GM12878 (cell line): ENCODE measurements around the gene H1-8. TPM values are rescaled to one million over a fixed set of nuclear protein-coding genes. Genes with fewer than 3 reads are reported as not detected.

Source experiments
- ATAC-seq: fragments of 200-7000 bp; cut with Tn5 transposase; 3 replicates; pipeline ENCODE4 v1.9.1; 2020; ENCODE audit warnings: mild to moderate bottlenecking, moderate library complexity
- BruUV-seq: library from RNA; stranded (reverse); fragments of 400-500 nt; replicated peaks from 2 replicates; lab custom pipeline; 2021; lab: Mats Ljungman, UMichigan
- CTCF ChIA-PET: fragments of 300-600 bp; sonication (Branson Sonifier 250); formaldehyde crosslinking; extraction: SDS; loops from one replicate; lab custom pipeline; 2021; ENCODE audit warnings: inconsistent platforms; lab: Yijun Ruan, JAX
- POLR2A ChIA-PET: fragments of 350-600 bp; formaldehyde crosslinking; extraction: SDS; loops from one replicate; lab custom pipeline; 2021; ENCODE audit warnings: inconsistent platforms; lab: Charles Lee
- RAD21 ChIA-PET: fragments of 300-600 bp; sonication (Branson Sonifier 250); formaldehyde crosslinking; loops from one replicate; lab custom pipeline; 2023; ENCODE audit warnings: antibody characterized with exemption; ENCODE audit not compliant: unreplicated experiment; lab: Charles Lee
- SMC1A ChIA-PET: fragments of 300-600 bp; sonication (Branson Sonifier 250); formaldehyde crosslinking; loops from one replicate; lab custom pipeline; 2023; ENCODE audit not compliant: unreplicated experiment, uncharacterized antibody; lab: Charles Lee
- DNase-seq: peaks from one replicate; pipeline ENCODE4 v3.0.0-alpha.2; 2011; ENCODE audit warnings: low read depth, low spot score
- FAIRE-seq: peaks from 3 replicates; lab custom pipeline; 2011; peaks lifted over from hg19 to GRCh38; lab: Jason Lieb, UNC
- H2AFZ ChIP-seq: 2 replicates; pipeline ENCODE4 v1.6.0; 2011; ENCODE audit warnings: low read depth, low read length, control low read depth; ENCODE audit not compliant: control insufficient read depth
- H3K27ac ChIP-seq: 2 replicates; pipeline ENCODE4 v1.5.1; 2011; ENCODE audit warnings: control low read depth; ENCODE audit not compliant: control insufficient read depth, insufficient read depth
- H3K27me3 ChIP-seq, 2 experiments: replicated peaks in 1 of 2; 2 replicates each; pipeline versions ENCODE4 v1.6.0 to v1.6.1; 2011; ENCODE audit warnings: low read length in 1 of 2; ENCODE audit not compliant: control insufficient read depth in 2 of 2, insufficient read depth in 2 of 2
- H3K36me3 ChIP-seq, 2 experiments: 2 replicates each; pipeline ENCODE4 v1.5.1; 2011; ENCODE audit warnings: low read length in 1 of 2; ENCODE audit not compliant: control insufficient read depth in 2 of 2, insufficient read depth in 2 of 2
- H3K4me1 ChIP-seq: 2 replicates; pipeline ENCODE4 v1.6.1; 2011; ENCODE audit warnings: mild to moderate bottlenecking, low read length, moderate library complexity, mixed read lengths; ENCODE audit not compliant: control insufficient read depth, insufficient read depth
- H3K4me2 ChIP-seq: 2 replicates; pipeline ENCODE4 v1.6.0; 2011; ENCODE audit warnings: control low read depth; ENCODE audit not compliant: control insufficient read depth, insufficient read depth
- H3K4me3 ChIP-seq: fragments of 200-600 bp; sonication (generic); 2 replicates; pipeline ENCODE4 v1.5.1; 2016
- H3K79me2 ChIP-seq: 2 replicates; pipeline ENCODE4 v1.6.0; 2011; ENCODE audit warnings: low read length; ENCODE audit not compliant: control insufficient read depth, insufficient read depth
- H3K9ac ChIP-seq: 2 replicates; pipeline ENCODE4 v1.8.0; 2011; ENCODE audit warnings: low read length, control low read depth, mixed read lengths; ENCODE audit not compliant: control insufficient read depth, insufficient read depth
- H3K9me3 ChIP-seq: replicated peaks from 3 replicates; pipeline ENCODE4 v1.5.1; 2011; ENCODE audit warnings: mild to moderate bottlenecking, low read length; ENCODE audit not compliant: control insufficient read depth, insufficient read depth
- H4K20me1 ChIP-seq: 2 replicates; pipeline ENCODE4 v1.6.0; 2011; ENCODE audit not compliant: control insufficient read depth, insufficient read depth
- EED ChIP-seq: sonication (generic); IDR thresholded peaks from 2 replicates; pipeline ENCODE4 v1.6.1; 2016; ENCODE audit warnings: antibody characterized with exemption, low read depth
- MEF2B ChIP-seq: fragments of 450-650 bp; IDR thresholded peaks from 2 replicates; pipeline ENCODE4 v1.6.1; 2018; ENCODE audit warnings: mild to moderate bottlenecking, moderate library complexity; ENCODE audit not compliant: partially characterized antibody, poor library complexity, severe bottlenecking
- MYB ChIP-seq: fragments of 150-350 bp; IDR thresholded peaks from 2 replicates; pipeline ENCODE4 v1.6.1; 2014; ENCODE audit warnings: mild to moderate bottlenecking, low read depth, low read length, borderline replicate concordance
- NFYB ChIP-seq: IDR thresholded peaks from 2 replicates; pipeline ENCODE4 v1.6.1; 2011; ENCODE audit warnings: low read depth, mild to moderate bottlenecking, low read length, improper control_type of control experiment, moderate library complexity; ENCODE audit not compliant: insufficient read depth
- NR2C1 ChIP-seq: fragments of 450-650 bp; IDR thresholded peaks from 2 replicates; pipeline ENCODE4 v1.6.1; 2017; ENCODE audit warnings: antibody characterized with exemption, mild to moderate bottlenecking, moderate library complexity
- PML ChIP-seq: IDR thresholded peaks from 2 replicates; pipeline ENCODE4 v1.6.1; 2012; ENCODE audit warnings: low read length, inconsistent platforms
- POLR2A ChIP-seq: IDR thresholded peaks from 2 replicates; pipeline ENCODE4 v1.6.1; 2011; ENCODE audit warnings: low read depth, mild to moderate bottlenecking, low read length
- ZNF207 ChIP-seq: fragments of 450-650 bp; IDR thresholded peaks from 2 replicates; pipeline ENCODE4 v1.6.1; 2014; ENCODE audit warnings: antibody characterized with exemption, mild to moderate bottlenecking, borderline replicate concordance
- ZNF622 ChIP-seq: fragments of 450-650 bp; IDR thresholded peaks from 2 replicates; pipeline ENCODE4 v1.6.1; 2017; ENCODE audit warnings: mild to moderate bottlenecking, inconsistent platforms
- ZNF687 ChIP-seq: fragments of 450-650 bp; IDR thresholded peaks from 2 replicates; pipeline ENCODE4 v1.6.1; 2017; ENCODE audit warnings: mild to moderate bottlenecking, moderate library complexity
- ZZZ3 ChIP-seq: IDR thresholded peaks from 2 replicates; pipeline ENCODE4 v1.6.1; 2011; ENCODE audit warnings: low read depth; ENCODE audit not compliant: control insufficient read depth, insufficient read length
- WGBS: methylation state at CpG from one replicate; pipeline ENCODE4 v1.1.6; 2016; ENCODE audit warnings: low lambda C conversion rate; ENCODE audit not compliant: insufficient replicate concordance, insufficient coverage; ENCODE audit errors: missing lambda C conversion rate; 5-methylcytosine and 5-hydroxymethylcytosine counted together
- in situ Hi-C: fragments of 300-500 bp; cut with MboI; formaldehyde crosslinking; loops from 9 replicates; pipeline ENCODE4 v1.14.3; 2018; ENCODE audit warnings: mixed read lengths
- intact Hi-C: fragments of 100-400 bp; cut with micrococcal nuclease; formaldehyde crosslinking; loops from one replicate; pipeline ENCODE4 v1.14.2; 2022; ENCODE audit not compliant: unreplicated experiment
- polyA plus RNA-seq, 11 experiments: library from polyadenylated mRNA; depleted of rRNA in 4 of 11; unstranded in 6 of 11; stranded (reverse) in 5 of 11; fragments of >200 nt; fragmentation: Nextera tagmentation in 4 of 11; fragmentation: Illumina TruSeq in 1 of 11; extraction: Ambion mirVana in 4 of 11; extraction: Trizol in 1 of 11; gene quantifications; 1 replicate in 1 of 11; 2 replicates in 10 of 11; pipeline versions ENCODE4 v1.2.1 to v1.2.3, GENCODE V29; 2011 to 2016; ENCODE audit warnings: inconsistent platforms in 2 of 11, missing spikeins in 2 of 11, low read depth in 1 of 11
- total RNA-seq, 4 experiments: library from RNA; depleted of rRNA in 3 of 4; stranded (reverse); fragments of >200 nt in 3 of 4; fragmentation: Illumina TruSeq in 1 of 4; extraction: Trizol in 1 of 4; gene quantifications; 2 replicates each; pipeline versions ENCODE4 v1.2.1 to v1.2.3, GENCODE V29; 2013 to 2021

H1-8 gene
- total and polyA plus RNA-seq, 10 of the 15 experiments (the other 5 are each of a cell fraction or from before 2014, with no cell fraction given): not detected

DNA sequence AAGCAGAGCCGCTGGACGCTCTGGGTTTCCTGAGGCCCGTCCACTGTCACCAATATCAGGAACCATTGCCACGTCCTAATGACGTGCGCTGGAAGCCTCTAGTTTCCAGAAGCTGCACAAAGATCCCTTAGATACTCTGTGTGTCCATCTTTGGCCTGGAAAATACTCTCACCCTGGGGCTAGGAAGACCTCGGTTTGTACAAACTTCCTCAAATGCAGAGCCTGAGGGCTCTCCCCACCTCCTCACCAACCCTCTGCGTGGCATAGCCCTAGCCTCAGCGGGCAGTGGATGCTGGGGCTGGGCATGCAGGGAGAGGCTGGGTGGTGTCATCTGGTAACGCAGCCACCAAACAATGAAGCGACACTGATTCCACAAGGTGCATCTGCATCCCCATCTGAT is 11.3 kb upstream of the H1-8 start:
- Histone ChIP-seq H3K9me3 (no peaks in the 10 kb centered on the region), H3K27me3 (no peaks in the 10 kb centered on the region), H3K36me3 (no peaks in the 10 kb centered on the region), H3K27ac (no peak overlapping the region), H3K4me1 (no peaks in the 10 kb centered on the region), H3K79me2 (no peaks in the 10 kb centered on the region), H2AFZ (no peak overlapping the region), H3K4me3 (no peak overlapping the region), H3K4me2 (no peak overlapping the region), H3K9ac (no peak overlapping the region), H4K20me1 (no peaks in the 10 kb centered on the region)
- intact Hi-C loops: no loop called here
- WGBS: 44% methylated on average over 11 of the region's 11 CpGs
- CTCF ChIA-PET: no interaction called here
- RAD21 ChIA-PET: no interaction called here
- SMC1A ChIA-PET: no interaction called here
- ATAC-seq: no peak
- FAIRE-seq: no peak
- no TSS peak for BruUV-seq
- POLR2A ChIA-PET: interaction anchor here (0.5 kb wide), 1 partner anchor 82 kb away, joined by 6 read pairs; no protein-coding TSS in a partner anchor
- TF ChIP-seq ZNF687: no peak
- no peak for TF ChIP-seq ZNF622
- no peak for TF ChIP-seq ZNF207
- no peak for TF ChIP-seq NFYB
- no peak for TF ChIP-seq PML
- no peak for TF ChIP-seq POLR2A
- TF ChIP-seq MYB: no peak
- no peak for TF ChIP-seq MEF2B
- no peak for TF ChIP-seq ZZZ3
- TF ChIP-seq EED: no peak
- no peak for TF ChIP-seq NR2C1
- no peak for DNase-seq
- in situ Hi-C loops: no loop called here
